PFSK-1 (cell line): ENCODE data around the gene MRPL38.

Source experiments
- POLR2AphosphoS5 ChIP-seq: IDR thresholded peaks from 2 replicates; pipeline ENCODE4 v1.6.1; 2012; ENCODE audit warnings: low read depth, mild to moderate bottlenecking, control low read depth, low read length, moderate library complexity
- SIN3A ChIP-seq: IDR thresholded peaks from 2 replicates; pipeline ENCODE4 v1.6.1; 2012; ENCODE audit warnings: mild to moderate bottlenecking, low read length, moderate library complexity, borderline replicate concordance; ENCODE audit not compliant: insufficient read depth

- TF ChIP-seq POLR2AphosphoS5 (peak; percentile 83), SIN3A (peak; percentile 94; the same call in 1 of the 2 replicates)
These were observed 49.2 kb downstream of the MRPL38 start, which contains the start of gene WBP2 for GRCh38 chr17:75855310-75856061.
